Activated CD8-positive, alpha-beta memory T cell treated with anti-CD3 and anti-CD28 coated beads for 4 hours (primary cell): ENCODE results near the gene INO80D.
"Not testable (repeated sequence)": the region's sequence is repeated elsewhere in the genome, so short reads cannot be mapped to it uniquely, and the experiment has no call there.

Source experiments
- DNase-seq, 2 donors: peaks; one replicate each; pipeline ENCODE4 v3.0.0-alpha.2; 2020; ENCODE audit warnings: low read depth in 2 of 2

The INO80D gene

DNA sequence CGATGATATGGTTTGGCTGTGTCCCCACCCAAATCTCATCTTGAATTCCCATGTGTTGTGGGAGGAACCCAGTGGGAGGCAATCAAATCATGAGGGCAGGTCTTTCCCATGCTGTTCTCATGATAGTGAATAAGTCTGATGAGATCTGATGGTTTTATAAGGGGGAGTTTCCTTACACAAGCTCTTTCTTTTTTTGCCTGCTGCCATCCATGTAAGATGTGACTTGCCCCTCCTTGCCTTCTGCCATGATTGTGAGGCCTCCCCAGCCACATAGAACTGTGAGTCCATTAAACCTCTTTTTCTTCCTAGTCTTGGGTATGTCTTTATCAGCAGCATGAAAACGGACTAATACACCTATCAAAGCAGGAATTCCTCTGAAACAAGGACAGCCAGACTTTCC lies 107.2 kb downstream of the INO80D start:
- not testable (repeated sequence) for DNase-seq

DNA sequence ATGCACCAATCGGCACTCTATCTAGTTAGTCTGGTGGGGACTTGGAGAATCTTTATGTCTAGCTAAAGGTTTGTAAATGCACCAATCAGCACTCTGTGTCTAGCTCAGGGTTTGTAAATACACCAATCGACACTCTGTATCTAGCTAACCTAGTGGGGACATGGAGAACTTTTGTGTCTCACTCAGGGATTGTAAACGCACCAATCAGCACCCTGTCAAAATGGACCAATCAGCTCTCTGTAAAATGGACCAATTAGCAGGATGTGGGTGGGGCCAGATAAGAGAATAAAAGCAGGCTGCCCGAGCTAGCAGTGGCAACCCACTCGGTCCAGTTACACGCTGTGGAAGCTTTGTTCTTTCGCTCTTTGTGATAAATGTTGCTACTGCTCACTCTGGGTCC lies 108.3 kb downstream of the INO80D start:
- not testable (repeated sequence) for DNase-seq

DNA sequence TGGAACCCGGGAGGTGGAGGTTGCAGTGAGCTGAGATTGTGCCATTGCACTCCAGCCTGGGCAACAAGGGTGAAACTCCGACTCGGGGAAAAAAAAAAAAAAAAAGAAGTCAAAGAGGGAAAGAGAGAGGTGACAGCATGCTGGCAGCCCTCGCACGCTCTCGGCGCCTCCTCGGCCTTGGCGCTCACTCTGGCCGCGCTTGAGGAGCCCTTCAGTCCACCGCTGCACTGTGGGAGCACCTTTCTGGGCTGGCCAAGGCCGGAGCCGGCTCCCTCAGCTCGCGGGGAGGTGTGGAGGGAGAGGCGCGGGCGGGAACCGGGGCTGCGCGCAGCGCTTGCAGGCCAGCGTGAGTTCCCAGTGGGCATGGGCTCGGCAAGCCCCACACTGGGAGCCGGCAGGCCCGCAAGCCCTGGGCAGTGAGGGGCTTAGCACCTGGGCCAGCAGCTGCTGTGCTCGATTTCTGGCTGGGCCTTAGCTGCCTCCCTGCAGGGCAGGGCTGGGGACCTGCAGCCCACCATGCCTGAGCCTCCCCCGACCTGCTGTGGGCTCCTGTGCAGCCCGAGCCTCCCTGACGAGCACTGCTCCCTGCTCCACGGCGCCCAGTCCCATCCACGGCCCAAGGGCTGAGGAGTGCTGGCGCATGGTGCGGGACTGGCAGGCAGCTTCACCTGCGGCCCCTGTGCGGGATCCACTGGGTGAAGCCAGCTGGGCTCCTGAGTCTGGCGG lies 108.9 kb downstream of the INO80D start:
- not testable (repeated sequence) for DNase-seq

DNA sequence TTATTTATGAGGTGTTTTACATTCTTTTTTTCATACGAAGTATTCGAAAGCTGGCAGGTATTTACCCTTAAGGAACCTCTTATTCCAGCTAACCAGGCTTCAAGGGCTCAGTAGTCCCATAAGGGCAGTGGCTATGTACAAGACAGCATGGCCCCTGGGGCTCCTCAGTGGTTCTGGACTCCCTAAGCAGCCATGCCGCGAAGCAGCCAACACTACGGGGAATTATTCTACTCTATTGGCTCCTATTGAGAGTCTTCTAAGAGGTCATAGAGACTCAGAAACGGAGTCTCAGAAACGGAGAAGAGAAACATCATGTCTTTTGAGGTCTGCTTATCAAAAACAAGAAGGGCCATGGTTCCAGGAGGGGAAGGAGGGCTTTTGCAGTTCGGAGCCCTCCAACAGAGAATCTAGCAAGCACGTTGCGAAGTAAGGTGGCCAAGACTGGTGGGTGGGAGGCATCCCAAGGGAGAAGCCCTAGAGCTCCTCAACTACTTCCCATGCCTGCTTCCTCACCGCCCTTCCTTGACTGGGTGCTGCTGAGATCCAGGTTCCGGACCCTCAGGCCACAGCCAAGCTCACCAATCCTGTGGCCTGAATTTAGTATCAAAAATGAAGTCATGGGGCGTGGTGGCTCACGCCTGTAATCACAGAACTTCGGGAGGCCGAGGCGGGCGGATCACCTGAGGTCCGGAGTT lies 109.7 kb downstream of the INO80D start:
- DNase-seq, result no peak

DNA sequence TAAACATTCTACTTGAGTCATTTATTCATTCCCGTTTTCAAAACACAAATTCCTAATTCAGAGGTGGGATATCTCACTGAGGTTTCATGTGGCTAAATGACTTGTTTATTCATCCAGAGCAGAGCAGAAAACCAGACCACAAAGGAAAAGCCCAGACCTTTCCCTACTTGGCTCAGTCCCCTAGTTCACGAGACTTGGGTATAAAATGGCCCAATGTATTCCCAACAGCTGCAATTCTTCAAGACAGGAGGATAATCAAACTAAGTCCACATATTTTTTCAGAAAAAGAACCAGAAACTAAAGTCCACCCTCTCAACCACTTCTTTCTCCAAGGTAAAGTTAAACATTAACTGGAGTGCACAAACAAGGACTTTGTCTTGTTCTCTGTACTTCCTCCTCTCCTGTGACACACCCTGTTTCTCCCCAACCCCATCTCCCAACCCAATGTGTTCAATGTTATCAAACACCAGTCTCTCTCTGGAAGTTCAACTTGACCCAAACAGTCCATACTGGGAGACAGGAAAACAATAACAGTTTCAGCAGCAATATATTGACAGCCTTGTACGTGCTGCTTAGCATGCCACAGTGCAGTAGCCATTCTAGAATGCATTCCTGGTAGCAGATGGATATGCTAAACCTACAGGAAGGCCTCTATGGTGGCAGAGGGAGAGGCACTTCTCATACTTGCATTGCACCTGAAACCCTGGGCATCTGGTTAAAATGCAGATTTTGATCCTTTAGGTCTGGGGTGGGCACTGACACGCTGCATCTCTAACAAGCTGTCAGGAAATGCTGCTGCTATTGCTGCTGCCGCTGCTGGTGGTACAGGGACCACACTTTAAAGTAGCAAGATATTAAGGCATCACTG lies 110.7 kb downstream of the INO80D start:
- DNase-seq, result no peak

DNA sequence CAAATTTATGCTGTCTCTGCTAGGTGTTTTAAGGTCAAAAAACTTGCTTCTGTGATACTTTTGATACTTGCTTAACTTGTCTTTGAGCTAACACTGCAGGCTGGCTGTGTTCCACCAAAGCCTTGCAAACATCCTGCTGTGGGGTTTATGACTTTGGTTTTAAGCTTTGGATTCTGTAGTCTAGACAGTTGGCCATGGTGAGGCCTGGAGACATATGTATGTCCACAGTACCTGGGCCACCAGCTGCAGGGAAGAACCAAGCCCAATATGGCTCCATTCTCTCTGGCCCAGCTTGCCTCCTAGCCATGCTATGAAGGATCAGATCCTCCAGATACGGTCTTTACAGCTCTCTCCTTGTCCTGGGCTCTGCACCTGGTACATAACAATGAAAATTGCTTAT lies 113.9 kb downstream of the INO80D start:
- no peak for DNase-seq

DNA sequence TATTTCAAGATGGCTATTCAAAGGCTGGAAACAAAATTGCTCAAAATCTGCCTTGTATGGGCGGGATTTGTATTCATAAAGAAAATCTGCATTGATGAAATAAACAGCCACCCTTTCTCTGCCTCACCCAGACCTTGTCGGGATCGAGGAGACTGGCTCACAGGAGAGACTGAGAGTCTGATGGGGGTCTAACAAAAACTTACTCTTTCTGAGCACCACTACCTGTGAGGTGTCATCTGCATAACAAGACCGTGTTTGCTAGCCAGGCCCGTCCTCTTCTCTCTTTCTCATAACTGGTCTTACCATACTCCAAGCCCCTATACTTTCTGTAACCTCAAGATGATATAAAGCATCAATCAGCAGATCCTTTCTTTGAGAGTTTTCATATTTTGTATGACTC lies 115.6 kb downstream of the INO80D start:
- DNase-seq, result no peak

DNA sequence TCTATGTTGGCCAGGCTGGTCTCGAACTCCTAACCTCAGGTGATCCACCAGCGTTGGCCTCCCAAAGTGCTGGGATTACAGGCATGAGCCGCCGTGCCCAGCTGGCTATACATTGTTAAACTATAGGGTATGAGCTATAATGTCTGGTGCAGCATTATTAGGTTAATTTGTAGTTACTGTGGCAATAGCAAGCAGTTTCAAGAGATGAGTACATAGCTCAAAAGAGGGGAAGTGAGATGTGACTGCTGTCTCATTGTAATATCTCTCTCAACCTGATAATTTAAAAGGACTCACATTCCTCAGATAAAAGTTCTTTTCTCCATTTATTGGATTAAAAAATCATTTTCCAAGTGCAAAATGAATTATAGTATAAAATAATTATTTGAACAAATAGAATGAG lies 116.4 kb downstream of the INO80D start:
- DNase-seq, result no peak

DNA sequence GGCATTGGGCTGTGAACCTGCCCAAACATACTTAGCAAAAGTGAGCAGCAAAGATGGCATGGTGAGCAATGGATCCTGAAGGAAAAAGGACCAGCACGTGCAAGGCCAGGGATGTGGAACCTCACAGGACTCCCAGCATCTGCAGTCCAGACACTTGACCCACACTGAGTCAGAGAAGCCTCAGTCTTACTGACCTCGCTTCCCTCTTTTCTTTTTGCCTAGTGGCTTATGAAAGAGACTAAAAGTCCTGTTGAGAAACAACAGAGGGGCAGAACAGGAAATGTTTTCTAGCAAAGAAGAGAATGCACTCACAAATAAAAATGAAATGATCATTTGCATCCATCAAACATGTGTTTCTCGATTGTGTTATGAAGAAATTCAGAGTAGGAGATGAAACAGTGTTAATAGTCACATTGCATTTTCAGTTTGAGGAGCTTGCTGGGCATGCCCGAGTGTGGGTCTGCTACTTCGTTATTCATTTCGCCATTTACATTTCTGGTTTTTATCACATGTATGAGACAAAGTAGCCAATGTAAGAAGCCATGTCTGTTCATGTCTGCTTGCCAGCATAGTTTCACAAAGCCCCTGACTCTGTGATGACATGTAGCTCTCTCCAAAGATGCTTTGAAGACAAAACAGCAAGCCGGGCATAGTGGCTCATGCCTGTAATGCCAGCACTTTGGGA lies 118.4 kb downstream of the INO80D start:
- DNase-seq, result no peak

DNA sequence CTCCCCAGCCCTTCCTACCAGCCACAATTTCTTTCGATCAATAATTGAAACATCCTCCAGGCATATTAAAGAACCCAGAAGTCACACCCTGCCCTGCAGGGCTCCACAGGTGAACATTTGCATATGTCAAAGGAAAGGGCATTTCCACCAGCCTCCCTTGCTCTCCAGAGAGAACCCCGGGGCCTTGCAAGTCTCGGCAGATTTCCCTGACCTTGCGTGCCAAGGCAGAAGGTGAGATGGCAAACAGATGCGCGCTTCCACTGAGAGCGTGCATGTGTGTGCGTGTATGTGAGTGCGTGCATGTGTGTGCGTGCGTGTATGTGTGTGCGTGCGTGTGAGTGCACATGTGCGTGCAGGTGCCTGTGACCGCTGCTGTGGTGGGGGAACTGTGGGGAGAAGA lies 120.3 kb downstream of the INO80D start:
- no peak for DNase-seq

DNA sequence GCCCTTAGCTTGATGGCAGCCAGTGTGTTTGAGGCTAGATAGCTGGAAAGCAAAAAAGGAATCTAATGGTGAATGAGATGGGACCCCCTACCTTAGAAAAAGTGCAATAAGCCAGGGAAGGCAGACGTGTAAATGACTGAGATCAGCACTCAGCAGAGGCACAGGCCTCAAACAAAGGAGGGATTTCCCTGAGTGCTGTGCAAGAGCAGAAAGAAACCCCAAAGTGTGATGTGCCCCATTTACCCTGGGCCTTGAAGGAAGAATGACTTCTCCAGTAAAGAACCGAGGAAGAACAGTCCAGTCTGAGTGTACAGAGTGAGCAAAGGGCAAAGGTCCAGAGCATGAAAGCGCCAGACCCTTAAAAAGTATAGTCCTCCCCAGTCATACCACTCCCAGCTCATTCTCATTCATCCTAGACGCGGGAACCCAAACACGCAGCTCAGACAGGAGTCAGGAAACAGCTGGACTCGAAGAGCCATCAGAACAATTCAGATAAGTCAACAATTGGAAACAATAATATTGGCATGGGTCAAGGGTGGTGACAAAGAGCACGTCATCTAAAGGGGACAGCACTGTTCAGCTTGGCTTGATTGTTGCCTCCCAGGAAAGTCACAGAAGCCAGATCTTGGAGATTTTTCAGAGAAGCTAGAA lies 121.7 kb downstream of the INO80D start:
- no peak for DNase-seq

DNA sequence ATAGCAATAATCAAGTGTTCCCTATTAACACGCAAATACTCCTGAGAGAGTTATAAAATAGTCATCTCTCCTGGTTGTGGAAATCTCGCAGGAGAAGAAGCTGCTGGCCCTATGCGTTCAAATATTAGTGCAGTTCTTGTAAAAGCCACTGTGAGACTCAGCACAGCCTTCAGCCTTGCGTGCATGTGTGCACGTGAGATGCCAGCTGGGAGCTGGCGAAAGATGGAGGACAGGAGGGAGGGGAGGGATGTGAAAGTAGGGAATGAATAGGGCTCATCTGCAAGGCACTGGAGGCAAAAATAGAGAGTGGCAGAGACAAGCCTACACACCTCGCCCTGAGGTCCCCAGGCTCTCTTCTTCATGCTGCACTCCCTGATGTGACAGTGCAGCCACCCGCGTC lies 126.5 kb downstream of the INO80D start:
- DNase-seq, result no peak

DNA sequence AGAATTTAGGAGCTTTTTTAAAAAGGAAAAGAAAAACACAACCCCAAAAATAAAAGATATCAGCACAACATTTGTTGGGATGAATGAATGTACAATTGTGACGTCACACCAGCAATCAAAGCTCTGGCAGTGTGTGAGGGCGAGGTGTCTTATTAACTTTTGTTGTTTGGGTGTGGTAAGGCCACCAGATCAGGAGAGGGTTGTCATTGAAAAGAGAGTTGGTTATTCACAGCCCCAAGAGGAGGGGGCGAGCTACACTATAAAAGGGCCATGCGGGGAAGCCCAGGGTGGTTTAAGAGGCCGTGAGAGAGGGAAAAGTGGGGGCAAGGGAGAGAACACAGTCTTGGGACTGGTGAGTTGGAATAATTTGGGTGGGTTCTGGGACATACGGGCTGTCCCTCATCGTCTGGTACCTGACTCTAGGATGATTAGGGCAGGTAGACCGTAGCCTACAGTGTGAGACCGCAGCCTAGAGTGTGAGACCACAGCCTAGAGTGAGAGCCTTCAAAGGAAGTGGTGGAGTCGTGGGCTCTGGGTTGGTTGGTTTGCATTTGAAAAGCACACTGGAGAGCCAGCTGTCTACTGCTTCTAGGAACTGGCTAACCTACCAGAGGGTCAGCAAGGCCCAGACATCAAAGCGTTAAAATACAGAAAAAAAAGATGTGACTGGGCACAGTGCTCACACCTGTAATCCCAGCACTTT lies 128.4 kb downstream of the INO80D start:
- DNase-seq, result no peak

DNA sequence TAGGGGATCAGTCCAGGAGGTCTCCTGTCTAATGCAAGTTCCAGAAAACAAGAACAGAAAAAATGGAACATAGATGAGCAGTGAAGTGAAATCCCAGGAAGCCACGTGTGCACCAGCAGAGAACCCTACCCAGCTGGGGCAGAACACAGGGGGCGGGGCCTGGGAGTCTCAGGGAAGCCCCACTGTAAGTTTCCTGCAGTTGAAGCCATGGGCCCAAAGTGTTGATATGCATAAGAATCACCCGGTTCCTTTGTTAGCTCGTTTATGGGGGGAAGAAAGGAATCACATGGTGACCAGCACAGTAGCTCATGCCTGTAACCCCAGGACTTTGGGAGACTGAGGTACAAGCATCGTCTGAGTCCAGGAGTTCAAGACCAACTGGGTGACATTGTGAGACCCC lies 131.3 kb downstream of the INO80D start:
- no peak for DNase-seq

DNA sequence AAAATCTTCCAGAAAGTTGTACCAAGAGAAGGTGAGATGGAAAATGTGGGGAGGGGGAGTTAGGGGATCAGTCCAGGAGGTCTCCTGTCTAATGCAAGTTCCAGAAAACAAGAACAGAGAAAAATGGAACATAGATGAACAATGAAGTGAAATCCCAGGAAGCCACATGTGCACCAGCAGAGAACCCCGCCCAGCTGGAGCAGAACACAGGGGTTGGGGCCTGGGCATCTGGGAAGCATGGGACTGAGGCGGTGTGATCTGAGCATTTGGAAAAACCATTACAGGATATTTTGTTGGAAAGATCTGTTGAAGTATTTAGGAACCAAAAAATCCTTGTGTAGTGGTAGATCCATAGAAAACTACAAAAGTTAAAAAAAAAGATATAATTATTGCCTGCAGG lies 133.7 kb downstream of the INO80D start:
- no peak for DNase-seq

DNA sequence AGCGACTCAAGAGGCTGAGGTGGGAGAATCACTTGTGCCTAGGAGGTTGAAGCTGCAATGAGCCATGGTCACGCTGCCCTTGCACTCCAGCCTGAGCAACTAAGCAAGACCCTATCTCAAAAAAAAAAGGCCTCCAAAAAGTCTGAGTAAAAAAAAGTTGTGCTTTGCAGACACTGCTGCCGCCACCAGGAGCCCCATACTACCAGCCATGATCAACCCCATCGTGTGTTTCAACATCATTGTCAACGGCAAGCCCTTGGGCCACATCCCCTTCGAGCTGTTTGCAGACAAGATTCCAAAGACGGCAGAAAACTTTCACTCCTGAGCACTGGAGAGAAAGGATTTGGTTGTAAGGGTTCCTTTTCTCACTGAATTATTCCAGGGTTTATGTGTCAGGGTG lies 137.1 kb downstream of the INO80D start:
- DNase-seq, result no peak

DNA sequence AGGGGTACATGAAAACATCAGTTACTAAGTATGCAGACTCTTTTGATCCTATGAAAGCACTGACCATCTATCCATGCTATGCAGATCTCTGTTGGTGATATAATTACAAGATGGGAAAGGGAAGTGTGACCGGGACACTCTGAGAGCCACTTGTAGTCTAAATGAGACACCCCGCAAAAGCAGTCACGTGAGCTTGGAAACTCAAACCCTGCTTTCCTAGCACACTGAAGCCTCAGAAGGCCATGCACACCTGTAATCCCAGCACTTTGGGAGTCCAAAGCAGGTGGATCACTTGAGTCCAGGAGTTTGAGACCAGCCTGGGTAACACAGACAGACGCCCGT lies 137.5 kb downstream of the INO80D start:
- no peak for DNase-seq

DNA sequence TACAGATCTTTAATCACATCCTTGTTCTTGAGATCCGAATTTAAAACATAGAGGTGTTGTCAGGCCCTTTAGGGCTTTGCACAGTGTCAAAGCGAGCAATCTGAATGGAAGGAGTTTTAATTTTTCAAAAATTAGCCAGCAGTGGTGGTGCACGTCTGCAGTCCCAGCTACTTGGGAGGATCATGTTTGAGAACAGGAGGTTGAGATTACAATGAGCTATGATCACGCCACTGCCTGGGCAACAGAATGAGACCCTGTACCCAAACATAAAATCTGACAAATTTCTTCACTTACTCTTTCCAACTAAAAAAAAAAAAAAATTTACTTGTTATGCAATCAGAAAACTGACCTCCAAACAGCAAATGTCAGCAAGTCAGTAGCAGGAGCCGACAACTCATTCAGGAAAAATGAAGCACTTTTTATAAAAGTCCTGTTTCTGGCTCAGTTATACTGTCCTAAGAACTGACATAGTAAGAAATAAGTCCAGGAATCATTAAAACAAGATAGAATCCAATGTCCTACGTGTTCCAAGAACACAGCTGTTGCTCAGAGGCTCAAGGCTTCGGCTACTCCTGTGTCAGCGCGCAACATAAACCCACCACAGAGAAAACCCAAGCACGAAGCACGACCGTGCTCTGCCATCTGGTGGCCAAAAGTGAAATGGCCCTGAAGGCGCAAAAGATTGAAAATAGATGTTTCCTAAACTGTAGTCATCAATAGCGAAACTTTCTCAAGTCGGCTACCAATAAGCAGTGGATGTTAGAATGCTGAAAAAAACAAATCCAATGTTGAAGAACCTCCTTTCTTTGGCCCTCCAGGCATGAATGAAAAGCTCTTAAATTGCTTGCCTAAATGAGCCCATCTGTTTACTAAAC lies 138.1 kb downstream of the INO80D start:
- peak; percentile 20 to 27 for DNase-seq

DNA sequence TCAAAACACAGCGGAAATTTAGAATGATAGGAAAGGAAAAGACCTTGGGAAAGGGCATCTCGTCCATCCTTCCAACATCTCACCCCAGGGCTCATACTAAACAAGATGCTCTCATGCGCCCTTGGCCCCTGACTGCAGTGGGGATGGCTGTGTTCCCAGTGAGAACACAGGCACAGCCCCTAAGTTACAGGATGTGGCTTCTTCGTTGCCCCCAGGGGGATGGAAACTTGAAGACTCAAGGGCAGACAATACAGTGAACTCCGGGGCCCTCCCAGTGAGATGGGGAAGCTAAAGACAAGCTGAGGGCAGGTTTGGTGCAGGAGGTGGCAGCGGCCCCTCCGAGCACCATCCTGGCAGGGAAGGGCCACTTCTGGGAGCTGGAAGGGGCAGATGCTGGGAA lies 139.7 kb downstream of the INO80D start:
- no peak for DNase-seq
